IPS-NIHi7 (cell line): ENCODE measurements around the gene DNAJC2.

Experiments
- DNase-seq: peaks from one replicate; pipeline ENCODE4 v3.0.0; 2012; ENCODE audit warnings: mixed read lengths; ENCODE audit errors: extremely low spot score

The DNAJC2 gene, protein sequence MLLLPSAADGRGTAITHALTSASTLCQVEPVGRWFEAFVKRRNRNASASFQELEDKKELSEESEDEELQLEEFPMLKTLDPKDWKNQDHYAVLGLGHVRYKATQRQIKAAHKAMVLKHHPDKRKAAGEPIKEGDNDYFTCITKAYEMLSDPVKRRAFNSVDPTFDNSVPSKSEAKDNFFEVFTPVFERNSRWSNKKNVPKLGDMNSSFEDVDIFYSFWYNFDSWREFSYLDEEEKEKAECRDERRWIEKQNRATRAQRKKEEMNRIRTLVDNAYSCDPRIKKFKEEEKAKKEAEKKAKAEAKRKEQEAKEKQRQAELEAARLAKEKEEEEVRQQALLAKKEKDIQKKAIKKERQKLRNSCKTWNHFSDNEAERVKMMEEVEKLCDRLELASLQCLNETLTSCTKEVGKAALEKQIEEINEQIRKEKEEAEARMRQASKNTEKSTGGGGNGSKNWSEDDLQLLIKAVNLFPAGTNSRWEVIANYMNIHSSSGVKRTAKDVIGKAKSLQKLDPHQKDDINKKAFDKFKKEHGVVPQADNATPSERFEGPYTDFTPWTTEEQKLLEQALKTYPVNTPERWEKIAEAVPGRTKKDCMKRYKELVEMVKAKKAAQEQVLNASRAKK

GRCh38 chr7:103344453-103345149, at the start of gene DNAJC2:
Gene DNAJC2, minus strand, starts transcription at chr7:103344767. Its CDS starts 145 bp downstream, at chr7:103344622.
- DNase-seq: peak; percentile 91

GRCh38 chr7:103391976-103392375, 47.4 kb upstream of the DNAJC2 start:
- no peak for DNase-seq

GRCh38 chr7:103391150-103391549, 46.6 kb upstream of the DNAJC2 start:
- no peak for DNase-seq

- no peak for DNase-seq
These were observed 44.7 kb upstream of the DNAJC2 start for GRCh38 chr7:103389263-103389662.

DNA sequence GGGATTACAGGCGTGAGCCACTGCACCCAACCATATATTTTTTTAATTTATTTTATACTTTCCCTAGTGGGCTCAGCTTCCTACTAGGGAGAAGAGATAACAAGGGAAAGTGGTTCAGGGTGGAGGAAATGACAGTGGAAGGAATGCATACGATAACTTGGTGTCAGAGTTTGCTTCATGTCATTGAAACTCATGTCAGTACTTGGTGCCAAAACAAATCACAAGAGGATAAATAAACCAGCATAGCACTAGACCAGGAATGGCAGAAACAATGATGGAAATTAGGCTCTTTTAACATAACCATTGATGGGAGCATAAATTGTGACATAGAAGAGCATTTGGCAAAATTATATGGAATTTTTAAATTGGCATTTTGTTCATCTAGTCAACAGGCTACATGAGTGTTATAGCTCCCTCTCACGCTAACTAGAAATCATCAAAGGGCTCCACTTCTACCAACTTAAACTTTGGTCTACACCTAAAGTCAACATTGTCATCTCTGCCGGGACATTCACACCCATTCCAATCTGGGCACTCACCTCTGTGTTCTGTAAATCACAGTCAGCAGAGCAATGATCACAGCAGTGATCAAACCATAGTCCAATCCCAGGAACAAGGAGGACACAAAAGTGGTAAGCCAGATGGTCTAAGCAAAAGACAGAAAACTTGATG, 44.0 kb upstream of the DNAJC2 start:
- no peak for DNase-seq

- no peak for DNase-seq
These were observed 42.7 kb upstream of the DNAJC2 start for GRCh38 chr7:103387242-103387641.

- DNase-seq: no peak
These were observed 37.5 kb upstream of the DNAJC2 start for GRCh38 chr7:103382032-103382402.

- DNase-seq: no peak
These were observed 36.9 kb upstream of the DNAJC2 start for GRCh38 chr7:103381280-103382031.

GRCh38 chr7:103380395-103381191, 36.0 kb upstream of the DNAJC2 start:
- DNase-seq: no peak

GRCh38 chr7:103379270-103379975, 34.9 kb upstream of the DNAJC2 start:
- no peak for DNase-seq

DNA sequence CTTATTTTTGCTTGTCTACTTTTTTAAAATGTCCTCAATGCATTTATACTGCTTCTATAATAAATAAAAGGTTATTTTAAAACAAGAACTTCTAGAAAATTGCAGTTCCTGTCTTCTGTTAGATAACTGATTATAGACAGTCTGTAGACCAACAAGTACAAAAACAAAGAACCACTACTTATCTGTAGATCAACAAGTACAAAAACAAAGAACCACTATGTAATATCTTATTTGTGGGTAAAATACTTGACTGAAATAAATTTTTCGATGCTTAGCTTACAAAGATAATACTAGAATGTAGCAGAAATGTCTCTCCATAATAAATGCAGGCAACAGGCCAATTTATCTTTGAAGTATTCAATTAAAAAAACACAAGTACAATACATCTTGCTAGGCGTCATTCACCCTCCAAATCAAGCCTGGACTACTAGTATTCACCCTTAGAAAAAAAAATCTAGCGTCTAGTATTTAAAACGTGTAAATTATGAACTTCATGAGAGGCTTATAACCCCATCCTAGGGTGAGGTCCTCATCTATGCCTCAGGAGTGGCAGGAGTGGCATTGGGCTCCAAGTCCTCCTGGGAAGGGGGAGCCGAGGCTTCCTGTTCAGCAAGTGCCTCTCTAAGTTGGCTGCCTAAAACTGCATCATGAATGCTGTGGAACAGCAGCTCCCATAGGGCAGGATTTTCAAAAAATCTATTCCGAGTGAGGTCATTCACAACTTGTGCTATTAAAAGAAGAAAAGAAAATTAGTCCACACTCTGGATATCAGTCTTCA, 29.5 kb upstream of the DNAJC2 start:
- no peak for DNase-seq

- no peak for DNase-seq
These were observed 24.9 kb upstream of the DNAJC2 start for GRCh38 chr7:103369432-103369831.

DNA sequence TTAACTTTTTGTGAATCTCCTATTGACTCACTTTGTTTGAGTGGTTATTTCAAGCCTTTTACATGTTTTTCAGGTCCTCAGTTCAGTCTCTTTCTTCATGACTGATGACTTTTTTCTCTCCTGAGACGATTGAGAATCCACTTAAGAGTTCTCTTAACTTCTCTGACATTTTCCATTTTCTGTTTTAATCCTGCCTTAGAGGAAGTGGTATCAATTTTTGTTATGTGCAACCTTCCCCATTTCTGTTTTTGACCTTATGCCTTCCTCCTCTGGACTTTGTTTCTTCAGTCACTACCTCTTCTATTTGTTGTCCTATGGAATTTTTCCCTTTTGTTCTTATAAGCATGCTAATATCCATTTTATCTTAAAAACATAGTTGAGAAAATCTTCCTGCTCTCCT, 5.2 kb upstream of the DNAJC2 start:
- DNase-seq: no peak

DNA sequence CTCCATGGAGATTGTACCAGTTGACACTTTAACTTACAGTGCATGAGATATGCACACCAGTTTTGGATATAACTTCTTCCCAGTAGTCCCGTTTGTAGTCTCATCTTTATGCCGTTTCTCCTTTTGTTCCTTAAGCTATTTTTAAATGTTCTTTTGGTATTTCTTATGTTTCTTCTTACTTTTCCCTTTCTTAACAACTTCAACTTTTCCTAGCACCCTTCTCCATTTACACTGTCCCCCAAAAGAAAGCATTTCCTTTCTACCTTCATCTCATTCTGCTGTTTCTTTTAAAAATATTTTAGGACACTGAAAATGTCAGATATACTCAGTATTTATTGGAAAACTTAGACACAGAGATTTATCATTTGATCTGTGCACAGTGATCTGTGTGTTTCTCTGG, 4.4 kb upstream of the DNAJC2 start:
- DNase-seq: no peak

- DNase-seq: no peak
These were observed 3.9 kb upstream of the DNAJC2 start for GRCh38 chr7:103348452-103348851.

- peak; percentile 82 for DNase-seq
These were observed 3.1 kb upstream of the DNAJC2 start, which contains the start of gene PSMC2 for GRCh38 chr7:103347507-103348267. Gene PSMC2, plus strand, starts transcription at chr7:103347643. Its CDS starts 69 bp downstream, at chr7:103347712.

- DNase-seq: no peak
These were observed 1.8 kb upstream of the DNAJC2 start for GRCh38 chr7:103346396-103346795.

GRCh38 chr7:103343758-103344452, 662 bp downstream of the DNAJC2 start:
- DNase-seq: peak; percentile 15
